ENCODE measurements around the gene PSMD9.
"Not testable (repeated sequence)": the region's sequence is repeated elsewhere in the genome, so short reads cannot be mapped to it uniquely, and the experiment has no call there.

PSMD9 gene

GRCh38 chr12:121926874-121927706, 38.5 kb downstream of the PSMD9 start:
- no peaks in the 10 kb centered on the region for H3K9me3 Mint-ChIP-seq (ENCODE audit: low read depth)
- peaks cover 3% of the 10 kb centered on the region for H3K36me3 Mint-ChIP-seq
- H3K4me1 Mint-ChIP-seq (ENCODE audit: low read depth): no peaks in the 10 kb centered on the region
- H3K4me3 Mint-ChIP-seq: no peak overlapping the region
- H3K27me3 Mint-ChIP-seq: peaks cover 2% of the 10 kb centered on the region
- no peak overlapping the region for H3K27ac Mint-ChIP-seq

DNA sequence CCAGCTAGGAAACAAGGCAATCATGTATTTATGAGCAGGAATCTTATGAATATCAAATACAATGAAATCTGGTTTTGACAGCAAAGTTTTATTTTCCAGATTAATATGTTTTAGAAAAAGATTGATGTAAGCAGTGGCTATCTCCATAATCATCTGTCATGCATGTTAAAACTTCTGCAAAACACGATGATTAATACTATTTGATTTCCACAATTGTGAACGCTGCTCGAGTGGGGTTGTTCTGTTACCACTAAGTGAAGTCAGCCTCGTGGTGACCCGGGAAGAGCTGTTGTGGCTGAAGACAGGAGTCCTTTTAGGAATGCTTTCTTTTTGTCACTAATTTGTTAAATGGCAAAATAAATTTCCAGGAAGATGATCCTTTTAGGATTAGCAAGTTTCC, 39.2 kb downstream of the PSMD9 start:
- no peak overlapping the region for H3K27ac Mint-ChIP-seq
- H3K4me3 Mint-ChIP-seq: no peak overlapping the region
- H3K4me1 Mint-ChIP-seq (ENCODE audit: low read depth): no peaks in the 10 kb centered on the region
- peaks cover 3% of the 10 kb centered on the region for H3K36me3 Mint-ChIP-seq
- H3K27me3 Mint-ChIP-seq: peaks cover 2% of the 10 kb centered on the region
- H3K9me3 Mint-ChIP-seq (ENCODE audit: low read depth): no peaks in the 10 kb centered on the region

DNA sequence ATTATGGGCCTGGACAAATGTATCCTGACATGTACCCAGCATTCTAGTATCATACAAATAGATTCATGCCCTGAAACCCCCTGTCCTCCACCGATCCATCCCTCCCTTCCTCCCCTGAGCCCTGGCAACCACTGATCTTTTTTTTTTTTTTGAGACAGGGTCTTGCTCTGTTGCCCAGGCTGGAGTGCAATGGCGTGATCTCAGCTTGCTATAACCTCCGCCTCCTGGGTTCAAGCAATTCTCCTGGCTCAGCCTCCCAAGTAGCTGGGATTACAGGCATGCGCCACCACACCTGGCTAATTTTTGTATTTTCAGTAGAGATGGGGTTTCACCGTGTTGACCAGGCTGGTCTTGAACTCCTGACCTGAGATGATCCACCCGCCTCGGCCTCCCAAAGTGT, 41.0 kb downstream of the PSMD9 start:
- H3K4me3 Mint-ChIP-seq; H3K27ac Mint-ChIP-seq; H3K27me3 Mint-ChIP-seq; H3K36me3 Mint-ChIP-seq; H3K4me1 Mint-ChIP-seq (ENCODE audit: low read depth); H3K9me3 Mint-ChIP-seq (ENCODE audit: low read depth): not testable (repeated sequence)

- no peaks in the 10 kb centered on the region for H3K9me3 Mint-ChIP-seq (ENCODE audit: low read depth)
- no peak overlapping the region for H3K27ac Mint-ChIP-seq
- H3K27me3 Mint-ChIP-seq: peaks cover 2% of the 10 kb centered on the region
- H3K4me1 Mint-ChIP-seq (ENCODE audit: low read depth): no peaks in the 10 kb centered on the region
- no peak overlapping the region for H3K4me3 Mint-ChIP-seq
- H3K36me3 Mint-ChIP-seq: peaks cover 7% of the 10 kb centered on the region
These were observed 42.3 kb downstream of the PSMD9 start for GRCh38 chr12:121930862-121931261.

DNA sequence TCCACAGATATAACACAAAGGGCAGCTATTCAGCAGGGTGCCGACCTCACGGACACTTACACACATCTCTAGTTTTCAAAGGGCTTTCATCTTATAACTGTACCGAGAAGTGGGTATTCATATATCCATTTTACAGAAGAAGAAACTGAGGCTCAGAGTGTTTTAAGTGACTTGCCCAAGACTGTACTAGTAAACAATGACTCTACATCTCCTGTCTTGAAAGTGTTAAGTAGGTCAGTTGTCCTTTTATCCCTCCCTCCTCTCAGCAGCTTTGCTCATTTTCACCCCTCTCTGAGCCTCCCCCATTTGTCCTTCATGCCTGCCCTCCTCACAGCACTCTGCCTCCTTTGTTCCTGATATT, 43.6 kb downstream of the PSMD9 start:
- Mint-ChIP-seq H3K27ac (no peak overlapping the region), H3K4me3 (no peak overlapping the region), H3K36me3 (peaks cover 7% of the 10 kb centered on the region), H3K27me3 (peaks cover 2% of the 10 kb centered on the region), H3K9me3 (ENCODE audit: low read depth) (no peaks in the 10 kb centered on the region), H3K4me1 (ENCODE audit: low read depth) (no peaks in the 10 kb centered on the region)

- Mint-ChIP-seq H3K9me3 (ENCODE audit: low read depth) (no peaks in the 10 kb centered on the region), H3K27me3 (peaks cover 2% of the 10 kb centered on the region), H3K4me3 (no peak overlapping the region), H3K36me3 (peaks cover 9% of the 10 kb centered on the region), H3K27ac (no peak overlapping the region), H3K4me1 (ENCODE audit: low read depth) (peaks cover 6% of the 10 kb centered on the region)
These were observed 44.4 kb downstream of the PSMD9 start for GRCh38 chr12:121932914-121933521.

- H3K27ac Mint-ChIP-seq: no peak overlapping the region
- H3K4me1 Mint-ChIP-seq (ENCODE audit: low read depth): peaks cover 6% of the 10 kb centered on the region
- no peaks in the 10 kb centered on the region for H3K9me3 Mint-ChIP-seq (ENCODE audit: low read depth)
- H3K27me3 Mint-ChIP-seq: peaks cover 2% of the 10 kb centered on the region
- H3K4me3 Mint-ChIP-seq: no peak overlapping the region
- H3K36me3 Mint-ChIP-seq: peaks cover 9% of the 10 kb centered on the region
These were observed 45.1 kb downstream of the PSMD9 start for GRCh38 chr12:121933522-121934308.

- Mint-ChIP-seq H3K27ac (no peak overlapping the region), H3K9me3 (ENCODE audit: low read depth) (no peaks in the 10 kb centered on the region), H3K4me1 (ENCODE audit: low read depth) (peaks cover 9% of the 10 kb centered on the region), H3K36me3 (peaks cover 9% of the 10 kb centered on the region), H3K27me3 (peaks cover 2% of the 10 kb centered on the region), H3K4me3 (no peak overlapping the region)
These were observed 45.7 kb downstream of the PSMD9 start for GRCh38 chr12:121934309-121934664.

- peaks cover 9% of the 10 kb centered on the region for H3K4me1 Mint-ChIP-seq (ENCODE audit: low read depth)
- H3K36me3 Mint-ChIP-seq: peaks cover 6% of the 10 kb centered on the region
- H3K27me3 Mint-ChIP-seq: no peaks in the 10 kb centered on the region
- H3K4me3 Mint-ChIP-seq: no peak overlapping the region
- H3K27ac Mint-ChIP-seq: no peak overlapping the region
- H3K9me3 Mint-ChIP-seq (ENCODE audit: low read depth): no peaks in the 10 kb centered on the region
These were observed 49.1 kb downstream of the PSMD9 start for GRCh38 chr12:121937654-121938053.

DNA sequence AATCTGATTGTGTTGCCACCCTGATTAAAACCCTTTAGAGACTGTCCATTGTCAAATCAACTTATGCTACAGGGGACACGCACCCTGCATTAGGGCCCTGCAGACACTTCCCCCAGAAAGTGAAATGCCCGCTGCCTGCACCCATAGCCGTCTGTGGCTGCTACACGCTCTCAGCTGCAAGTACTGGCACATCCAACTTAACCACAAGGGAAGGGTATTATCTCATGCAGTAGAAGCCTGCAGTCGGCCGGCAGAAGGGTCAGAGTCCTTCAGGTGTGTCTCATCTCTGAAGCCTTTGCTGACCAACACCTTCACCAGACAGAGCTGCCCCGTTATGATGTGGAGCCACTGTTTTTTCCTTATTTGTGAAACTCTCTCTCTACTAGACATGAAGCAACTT, 50.6 kb downstream of the PSMD9 start:
- Mint-ChIP-seq H3K36me3 (peaks cover 2% of the 10 kb centered on the region), H3K27me3 (no peaks in the 10 kb centered on the region), H3K4me3 (no peak overlapping the region), H3K4me1 (ENCODE audit: low read depth) (peaks cover 9% of the 10 kb centered on the region), H3K9me3 (ENCODE audit: low read depth) (no peaks in the 10 kb centered on the region), H3K27ac (no peak overlapping the region)

DNA sequence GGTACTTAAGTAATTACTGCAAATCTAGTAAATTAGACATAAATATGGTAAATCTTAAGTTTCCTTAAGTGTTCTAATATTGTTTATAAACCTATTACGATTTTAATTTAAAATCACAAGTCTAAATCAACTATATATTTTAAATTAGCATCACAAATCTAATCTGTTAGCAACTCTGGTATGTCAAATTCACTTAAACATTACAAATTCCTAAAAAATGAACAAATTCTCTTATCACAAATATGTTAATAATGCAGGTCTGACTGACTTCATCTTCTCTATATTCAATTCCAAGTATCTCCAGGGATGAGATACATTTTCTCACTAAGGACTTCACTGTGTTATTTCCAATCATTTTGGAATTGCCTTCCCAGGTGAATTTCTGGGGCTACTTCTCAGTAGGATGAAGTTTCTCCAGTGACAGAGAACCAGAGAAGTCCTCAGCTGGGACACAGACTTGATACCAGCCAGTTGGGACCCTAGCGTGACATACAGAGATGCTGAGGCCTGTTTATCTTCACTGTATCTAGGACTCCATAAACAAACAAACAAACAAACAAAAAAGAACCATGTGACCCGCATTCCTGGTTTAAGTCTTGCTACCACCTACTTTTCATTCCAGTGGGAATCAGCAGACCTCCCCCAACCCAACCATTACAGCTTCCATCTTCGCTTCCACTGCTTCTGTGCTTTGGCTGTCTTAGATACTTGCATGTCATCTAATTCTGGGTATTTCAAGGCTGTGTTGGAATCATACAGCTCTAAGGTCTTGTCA, 51.6 kb downstream of the PSMD9 start:
- H3K27ac Mint-ChIP-seq: no peak overlapping the region
- H3K4me3 Mint-ChIP-seq: no peak overlapping the region
- H3K36me3 Mint-ChIP-seq: peaks cover 2% of the 10 kb centered on the region
- no peaks in the 10 kb centered on the region for H3K27me3 Mint-ChIP-seq
- H3K9me3 Mint-ChIP-seq (ENCODE audit: low read depth): no peaks in the 10 kb centered on the region
- H3K4me1 Mint-ChIP-seq (ENCODE audit: low read depth): peaks cover 9% of the 10 kb centered on the region

DNA sequence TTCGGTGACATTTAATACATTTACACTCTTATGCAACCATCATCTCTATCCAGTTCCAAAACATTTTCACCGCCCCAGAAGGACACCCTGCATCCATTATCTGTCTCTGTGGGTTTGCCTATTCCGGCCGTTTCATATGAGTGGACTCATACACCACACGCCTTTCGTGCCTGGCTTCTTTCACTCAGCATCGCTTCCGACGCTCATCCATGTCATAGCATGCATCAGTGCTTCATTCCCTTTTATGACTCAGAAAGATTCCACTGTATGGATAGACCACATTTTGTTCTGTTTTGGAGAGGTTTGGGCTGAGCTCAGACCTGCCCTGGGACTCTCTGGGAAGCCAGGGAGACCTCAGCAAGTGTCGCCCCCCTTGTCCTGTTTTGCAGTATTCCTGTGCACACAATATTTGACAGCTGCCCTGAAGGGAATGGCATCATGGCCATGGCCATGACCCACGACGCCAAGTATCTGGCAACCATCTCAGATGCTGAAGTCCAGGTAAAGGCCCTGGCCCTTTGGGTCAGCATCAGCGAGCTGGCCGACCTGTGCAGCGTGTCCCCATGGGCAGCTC, 53.6 kb downstream of the PSMD9 start:
- Mint-ChIP-seq H3K4me3 (no peak overlapping the region), H3K9me3 (ENCODE audit: low read depth) (no peaks in the 10 kb centered on the region), H3K27ac (no peak overlapping the region), H3K4me1 (ENCODE audit: low read depth) (peaks cover 9% of the 10 kb centered on the region), H3K36me3 (peaks cover 5% of the 10 kb centered on the region), H3K27me3 (no peaks in the 10 kb centered on the region)

- Mint-ChIP-seq H3K4me3 (no peak overlapping the region), H3K27ac (no peak overlapping the region), H3K4me1 (ENCODE audit: low read depth) (peaks cover 3% of the 10 kb centered on the region), H3K36me3 (peaks cover 3% of the 10 kb centered on the region), H3K9me3 (ENCODE audit: low read depth) (no peaks in the 10 kb centered on the region), H3K27me3 (no peaks in the 10 kb centered on the region)
These were observed 55.3 kb downstream of the PSMD9 start for GRCh38 chr12:121943926-121944325.

DNA sequence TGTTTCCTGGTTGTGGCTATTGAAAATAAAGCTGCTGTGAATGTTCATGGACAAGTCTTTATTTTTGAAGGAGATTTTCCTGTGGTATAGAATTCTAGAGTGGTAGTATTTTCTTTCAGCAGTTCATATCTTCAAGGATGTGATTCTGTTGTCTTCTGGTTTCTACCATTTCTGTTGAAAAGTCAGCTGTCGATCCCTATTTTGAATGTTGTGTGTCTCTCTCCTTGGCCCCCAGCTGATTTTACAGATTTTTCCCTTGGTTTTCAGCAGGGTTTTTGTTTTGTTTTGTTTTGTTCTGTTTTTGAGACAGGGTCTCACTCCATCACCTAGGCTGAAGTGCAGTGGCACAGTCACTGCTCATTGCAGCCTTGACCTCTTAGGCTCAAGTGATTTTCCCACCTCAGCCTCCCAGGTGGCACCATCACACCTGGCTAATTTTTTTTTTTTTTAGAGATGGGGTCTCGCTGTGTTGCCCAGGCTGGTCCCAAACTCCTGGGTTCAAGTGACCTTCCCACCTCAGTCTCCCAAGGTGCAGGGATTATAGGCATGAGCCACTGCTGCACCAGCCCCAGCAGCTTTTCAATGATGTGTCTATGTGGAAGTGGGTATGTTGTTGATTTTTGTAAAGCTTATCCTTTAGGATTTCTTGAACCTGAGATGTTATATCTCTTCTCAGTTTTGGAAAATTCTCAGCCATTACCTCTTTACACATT, 57.9 kb downstream of the PSMD9 start:
- Mint-ChIP-seq H3K27me3 (no peaks in the 10 kb centered on the region), H3K4me1 (ENCODE audit: low read depth) (no peaks in the 10 kb centered on the region), H3K27ac (no peak overlapping the region), H3K9me3 (ENCODE audit: low read depth) (no peaks in the 10 kb centered on the region), H3K4me3 (no peak overlapping the region), H3K36me3 (peaks cover 3% of the 10 kb centered on the region)
